Smooth muscle cell (in vitro differentiated cells): Measurements from ENCODE around the gene MARCHF6. TPM values are rescaled to one million over a fixed set of nuclear protein-coding genes. Genes with fewer than 3 reads are reported as not detected.

Experiments used
- DNase-seq: peaks from one replicate; lab custom pipeline; 2025; ENCODE audit not compliant: unreplicated experiment; lab: John Stamatoyannopoulos, UW
- H2AFZ ChIP-seq: fragments of 200-600 bp; sonication (generic); 2 replicates; pipeline ENCODE4 v1.6.0; 2016; ENCODE audit warnings: antibody characterized with exemption, low read depth, mild to moderate bottlenecking
- H3F3A ChIP-seq: fragments of 200-600 bp; sonication (generic); 2 replicates; pipeline ENCODE4 v1.6.0; 2017; ENCODE audit warnings: antibody characterized with exemption, low read depth
- H3K27ac ChIP-seq: fragments of 200-600 bp; sonication (generic); 2 replicates; pipeline ENCODE4 v1.5.1; 2016; ENCODE audit warnings: low read depth, mild to moderate bottlenecking
- H3K27me3 ChIP-seq: fragments of 200-600 bp; sonication (generic); 2 replicates; pipeline ENCODE4 v1.6.1; 2016; ENCODE audit warnings: low read depth, mild to moderate bottlenecking
- H3K36me3 ChIP-seq: fragments of 200-600 bp; sonication (generic); 2 replicates; pipeline ENCODE4 v1.5.1; 2016; ENCODE audit warnings: low read depth
- H3K4me1 ChIP-seq: fragments of 200-600 bp; sonication (generic); 2 replicates; pipeline ENCODE4 v1.5.1; 2016; ENCODE audit warnings: low read depth
- H3K4me2 ChIP-seq: fragments of 200-600 bp; sonication (generic); 2 replicates; pipeline ENCODE4 v1.6.0; 2016; ENCODE audit warnings: mild to moderate bottlenecking
- H3K4me3 ChIP-seq: fragments of 200-600 bp; sonication (generic); 2 replicates; pipeline ENCODE4 v1.5.1; 2016; ENCODE audit warnings: mild to moderate bottlenecking
- H3K79me2 ChIP-seq: fragments of 200-600 bp; sonication (generic); 2 replicates; pipeline ENCODE4 v1.6.0; 2016; ENCODE audit warnings: low read depth, mild to moderate bottlenecking
- H3K9ac ChIP-seq: fragments of 200-600 bp; sonication (generic); 2 replicates; pipeline ENCODE4 v1.6.0; 2016; ENCODE audit warnings: low read depth
- H3K9me3 ChIP-seq: fragments of 200-600 bp; sonication (generic); replicated peaks from 2 replicates; pipeline ENCODE4 v1.5.1; 2016; ENCODE audit warnings: low read depth
- H4K20me1 ChIP-seq: fragments of 200-600 bp; sonication (generic); 2 replicates; pipeline ENCODE4 v1.6.0; 2016; ENCODE audit warnings: low read depth
- WGBS: methylation state at CpG from one replicate; pipeline ENCODE4 v1.1.7; 2016; ENCODE audit warnings: low lambda C conversion rate; 5-methylcytosine and 5-hydroxymethylcytosine counted together
- polyA plus RNA-seq: library from polyadenylated mRNA; unstranded; fragments of >200 nt; fragmentation: Nextera tagmentation; extraction: Ambion mirVana; gene quantifications from 2 replicates; pipeline ENCODE4 v1.2.1, GENCODE V29; 2016
- total RNA-seq: library from RNA; depleted of rRNA; stranded (reverse); fragments of >200 nt; gene quantifications from 2 replicates; pipeline ENCODE4 v1.2.3, GENCODE V29; 2014
- TF ChIP-seq, protein P1 (sequence below): fragments of 200-600 bp; sonication (generic); IDR thresholded peaks from 2 replicates; pipeline ENCODE4 v1.5.1; 2017; ENCODE audit warnings: borderline replicate concordance, mild to moderate bottlenecking, antibody characterized with exemption; ENCODE audit not compliant: insufficient read depth, poor library complexity, severe bottlenecking

The MARCHF6 gene, protein sequence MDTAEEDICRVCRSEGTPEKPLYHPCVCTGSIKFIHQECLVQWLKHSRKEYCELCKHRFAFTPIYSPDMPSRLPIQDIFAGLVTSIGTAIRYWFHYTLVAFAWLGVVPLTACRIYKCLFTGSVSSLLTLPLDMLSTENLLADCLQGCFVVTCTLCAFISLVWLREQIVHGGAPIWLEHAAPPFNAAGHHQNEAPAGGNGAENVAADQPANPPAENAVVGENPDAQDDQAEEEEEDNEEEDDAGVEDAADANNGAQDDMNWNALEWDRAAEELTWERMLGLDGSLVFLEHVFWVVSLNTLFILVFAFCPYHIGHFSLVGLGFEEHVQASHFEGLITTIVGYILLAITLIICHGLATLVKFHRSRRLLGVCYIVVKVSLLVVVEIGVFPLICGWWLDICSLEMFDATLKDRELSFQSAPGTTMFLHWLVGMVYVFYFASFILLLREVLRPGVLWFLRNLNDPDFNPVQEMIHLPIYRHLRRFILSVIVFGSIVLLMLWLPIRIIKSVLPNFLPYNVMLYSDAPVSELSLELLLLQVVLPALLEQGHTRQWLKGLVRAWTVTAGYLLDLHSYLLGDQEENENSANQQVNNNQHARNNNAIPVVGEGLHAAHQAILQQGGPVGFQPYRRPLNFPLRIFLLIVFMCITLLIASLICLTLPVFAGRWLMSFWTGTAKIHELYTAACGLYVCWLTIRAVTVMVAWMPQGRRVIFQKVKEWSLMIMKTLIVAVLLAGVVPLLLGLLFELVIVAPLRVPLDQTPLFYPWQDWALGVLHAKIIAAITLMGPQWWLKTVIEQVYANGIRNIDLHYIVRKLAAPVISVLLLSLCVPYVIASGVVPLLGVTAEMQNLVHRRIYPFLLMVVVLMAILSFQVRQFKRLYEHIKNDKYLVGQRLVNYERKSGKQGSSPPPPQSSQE
- total RNA-seq (106 and 353 TPM in 2 replicates), polyA plus RNA-seq (64.2 and 70.0 TPM in 2 replicates)

DNA sequence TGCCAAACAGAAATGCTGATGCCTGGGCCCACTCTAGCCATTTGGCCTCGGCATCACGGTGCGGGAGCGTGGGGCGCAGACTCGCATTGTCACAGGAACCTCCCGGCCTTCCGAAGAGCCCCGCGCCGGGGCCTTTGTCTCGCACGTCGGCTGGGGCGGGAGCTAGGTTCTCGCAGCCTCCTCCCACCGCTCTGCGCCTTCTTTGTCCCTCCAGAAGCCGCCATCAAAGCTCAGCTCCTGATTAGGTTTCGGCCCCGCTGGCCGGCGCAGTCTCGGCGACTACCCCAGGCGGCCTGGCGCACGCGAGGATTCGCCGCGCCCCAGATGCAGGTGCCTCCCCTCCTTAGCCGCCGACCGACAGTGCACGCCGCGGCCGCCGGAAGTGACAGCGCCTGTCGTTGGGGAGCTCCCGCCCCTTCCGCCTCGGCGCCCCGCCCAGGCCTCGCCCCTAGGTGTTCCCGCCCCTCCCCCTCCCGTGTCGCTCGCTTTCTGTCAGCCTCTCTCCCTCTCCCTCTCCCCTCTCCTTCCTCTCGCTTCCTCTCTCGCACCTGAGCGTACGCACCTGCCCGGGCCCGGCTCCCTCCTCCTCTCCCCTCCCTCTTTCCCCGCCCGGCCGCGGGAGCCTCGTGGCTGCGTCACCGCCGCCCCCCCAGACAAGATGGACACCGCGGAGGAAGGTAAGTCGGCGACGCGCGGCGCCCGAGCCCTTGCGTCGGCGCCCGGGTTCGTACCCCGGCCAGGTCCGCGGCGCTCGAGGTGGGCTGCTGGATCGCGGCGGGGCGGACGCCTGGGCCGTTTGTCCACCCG lies at the start of gene MARCHF6:
MARCHF6 (plus strand) TSS at position 455 of the 807 bp plus-strand sequence; CDS start at position 659, 204 bp downstream.
- WGBS = 1% methylated on average over 62 of the region's 92 CpGs
- H3K9me3 ChIP-seq = no peaks in the 10 kb centered on the region
- peak within 1 kb of the TSS; percentile 92 for H3K27ac ChIP-seq
- H4K20me1 ChIP-seq = peaks cover 41% of the 10 kb centered on the region
- peak within 1 kb of the TSS; percentile 69 for H3K4me3 ChIP-seq
- TF ChIP-seq, protein P1, sequence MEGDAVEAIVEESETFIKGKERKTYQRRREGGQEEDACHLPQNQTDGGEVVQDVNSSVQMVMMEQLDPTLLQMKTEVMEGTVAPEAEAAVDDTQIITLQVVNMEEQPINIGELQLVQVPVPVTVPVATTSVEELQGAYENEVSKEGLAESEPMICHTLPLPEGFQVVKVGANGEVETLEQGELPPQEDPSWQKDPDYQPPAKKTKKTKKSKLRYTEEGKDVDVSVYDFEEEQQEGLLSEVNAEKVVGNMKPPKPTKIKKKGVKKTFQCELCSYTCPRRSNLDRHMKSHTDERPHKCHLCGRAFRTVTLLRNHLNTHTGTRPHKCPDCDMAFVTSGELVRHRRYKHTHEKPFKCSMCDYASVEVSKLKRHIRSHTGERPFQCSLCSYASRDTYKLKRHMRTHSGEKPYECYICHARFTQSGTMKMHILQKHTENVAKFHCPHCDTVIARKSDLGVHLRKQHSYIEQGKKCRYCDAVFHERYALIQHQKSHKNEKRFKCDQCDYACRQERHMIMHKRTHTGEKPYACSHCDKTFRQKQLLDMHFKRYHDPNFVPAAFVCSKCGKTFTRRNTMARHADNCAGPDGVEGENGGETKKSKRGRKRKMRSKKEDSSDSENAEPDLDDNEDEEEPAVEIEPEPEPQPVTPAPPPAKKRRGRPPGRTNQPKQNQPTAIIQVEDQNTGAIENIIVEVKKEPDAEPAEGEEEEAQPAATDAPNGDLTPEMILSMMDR = no peak
- peak; percentile 77 for DNase-seq
- H3F3A ChIP-seq = peaks cover 6% of the 10 kb centered on the region
- no peaks in the 10 kb centered on the region for H3K27me3 ChIP-seq
- no peaks in the 10 kb centered on the region for H3K36me3 ChIP-seq
- peaks cover 27% of the 10 kb centered on the region for H3K4me1 ChIP-seq
- H3K4me2 ChIP-seq = peak within 1 kb of the TSS; percentile 92
- peak within 1 kb of the TSS; percentile 67 for H2AFZ ChIP-seq
- H3K9ac ChIP-seq = peak within 1 kb of the TSS; percentile 97
- peaks cover 49% of the 10 kb centered on the region for H3K79me2 ChIP-seq

DNA sequence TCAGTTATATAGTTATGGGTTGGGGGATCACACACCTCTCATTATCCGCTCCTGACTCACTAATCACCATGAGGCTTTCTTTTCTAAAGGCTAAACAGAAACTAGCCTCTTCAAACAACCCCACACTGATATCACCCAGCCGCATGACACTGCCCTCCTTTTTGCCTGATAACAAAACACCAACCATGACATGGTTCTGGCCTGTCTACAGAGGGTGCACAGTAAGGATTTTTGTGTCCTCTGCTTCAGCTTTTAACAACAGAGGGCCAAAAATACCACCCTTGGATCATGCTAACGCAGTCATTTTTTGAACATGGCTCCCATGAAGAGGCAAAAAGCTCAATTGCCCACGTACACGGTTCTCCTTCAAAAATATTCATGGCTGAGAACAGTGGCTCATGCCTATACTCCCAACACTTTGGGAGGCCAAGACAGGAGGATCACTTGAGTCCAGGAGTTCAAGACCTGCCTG lies 49.8 kb upstream of the MARCHF6 start:
- DNase-seq = no peak
- 75% methylated on average over 5 of the region's 5 CpGs for WGBS
- Histone ChIP-seq H3K4me2 (no peak overlapping the region), H2AFZ (no peak overlapping the region), H3K27ac (no peak overlapping the region), H3K36me3 (no peaks in the 10 kb centered on the region), H3K9ac (no peak overlapping the region), H3K79me2 (no peaks in the 10 kb centered on the region), H3K4me3 (no peak overlapping the region), H3K9me3 (no peaks in the 10 kb centered on the region), H3K27me3 (no peaks in the 10 kb centered on the region), H3F3A (no peaks in the 10 kb centered on the region), H4K20me1 (no peaks in the 10 kb centered on the region), H3K4me1 (no peaks in the 10 kb centered on the region)
- TF ChIP-seq, protein P1 = no peak

DNA sequence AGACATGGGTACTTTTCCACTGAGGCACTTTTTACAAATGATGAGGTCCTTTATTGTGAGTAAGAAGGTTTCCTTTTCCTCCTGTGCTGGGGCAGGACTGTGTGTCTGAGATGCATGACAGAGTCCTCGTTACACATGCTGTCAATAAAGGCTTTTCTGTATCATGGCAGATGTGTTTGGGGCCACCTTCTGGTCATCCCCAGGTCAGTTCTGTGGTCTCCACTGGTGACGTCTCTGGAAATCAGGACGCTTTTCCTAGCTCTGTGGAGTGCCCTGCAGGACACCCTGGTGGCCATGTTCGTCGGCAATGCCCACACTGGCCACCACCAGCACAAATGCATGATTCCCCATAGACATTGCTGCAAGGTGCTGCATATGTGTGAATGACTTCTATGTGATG lies 48.6 kb upstream of the MARCHF6 start:
- TF ChIP-seq, protein P1 = no peak
- Histone ChIP-seq H3K4me3 (no peak overlapping the region), H3K9ac (no peak overlapping the region), H4K20me1 (no peaks in the 10 kb centered on the region), H3K9me3 (no peaks in the 10 kb centered on the region), H2AFZ (no peak overlapping the region), H3K27ac (no peak overlapping the region), H3K4me2 (no peak overlapping the region), H3F3A (peaks cover under 1% of the 10 kb centered on the region), H3K36me3 (no peaks in the 10 kb centered on the region), H3K79me2 (no peaks in the 10 kb centered on the region), H3K27me3 (no peaks in the 10 kb centered on the region), H3K4me1 (no peaks in the 10 kb centered on the region)
- DNase-seq = no peak
- WGBS = 88% methylated on average over 5 of the region's 5 CpGs
